HG03558 (cell line): ENCODE data around the gene ITPR2.
"Not testable (repeated sequence)": the region's sequence is repeated elsewhere in the genome, so short reads cannot be mapped to it uniquely, and the experiment has no call there.

Experiments
- ATAC-seq: cut with Tn5 transposase; IDR thresholded peaks from one replicate; pipeline ENCODE4 v1.9.1; 2021; ENCODE audit warnings: moderate number of reproducible peaks; ENCODE audit not compliant: unreplicated experiment; ENCODE audit errors: extremely low read depth

Gene ITPR2

DNA sequence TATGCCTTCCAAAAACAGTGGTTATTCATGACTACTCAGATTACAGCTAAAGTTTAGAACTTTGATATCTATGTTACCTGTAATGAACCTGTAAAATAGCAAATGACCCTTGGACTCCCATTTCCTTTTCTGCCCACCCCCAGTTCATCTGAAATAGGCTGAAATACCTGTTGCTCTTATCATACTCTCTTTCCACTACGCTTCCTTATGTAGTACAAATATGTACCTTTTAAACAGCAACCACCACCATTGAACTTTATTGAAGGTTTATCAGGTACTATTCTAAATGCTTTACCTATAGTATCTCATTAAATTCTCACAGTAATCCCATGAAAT, 398.0 kb downstream of the ITPR2 start:
- no peak for ATAC-seq

- no peak for ATAC-seq
These were observed 398.5 kb downstream of the ITPR2 start for GRCh38 chr12:26434299-26435068.

DNA sequence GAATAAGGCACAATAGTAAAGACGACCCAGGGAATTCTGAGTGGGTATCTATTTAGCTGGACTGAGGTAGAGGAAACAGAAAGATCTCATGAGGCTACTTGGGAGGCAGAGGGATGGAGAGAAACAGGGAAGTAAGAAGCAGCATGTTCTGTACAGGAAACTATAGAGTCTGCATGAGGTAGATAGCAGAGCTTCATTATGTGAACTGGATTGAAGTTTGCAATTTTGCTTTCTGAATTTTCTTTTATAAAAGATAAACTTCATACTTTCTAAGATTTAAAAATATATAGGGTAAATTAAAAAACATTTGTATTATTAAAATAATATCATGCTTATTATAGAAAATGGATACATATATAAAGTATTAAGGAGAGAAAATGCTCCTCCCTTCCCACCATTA, 399.3 kb downstream of the ITPR2 start:
- ATAC-seq = not testable (repeated sequence)

DNA sequence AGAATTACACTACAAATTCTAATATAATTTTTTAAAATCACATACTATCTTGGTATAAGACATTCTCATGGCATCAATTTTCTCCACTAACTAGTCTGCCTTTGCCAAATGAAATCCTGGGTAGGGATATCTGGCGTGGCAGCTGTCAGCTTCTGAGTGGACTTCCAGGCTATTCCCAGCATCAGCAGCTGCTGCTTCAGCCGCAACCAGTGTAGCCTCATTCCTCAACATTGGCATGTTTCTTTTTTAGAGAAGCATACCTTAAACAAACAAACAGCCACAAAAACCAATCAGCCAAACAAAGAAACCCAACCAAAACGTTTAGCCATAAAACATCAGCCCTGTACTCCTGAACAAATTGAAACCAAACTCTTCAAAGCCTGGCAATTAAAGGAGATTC, 401.8 kb downstream of the ITPR2 start:
- ATAC-seq = no peak

DNA sequence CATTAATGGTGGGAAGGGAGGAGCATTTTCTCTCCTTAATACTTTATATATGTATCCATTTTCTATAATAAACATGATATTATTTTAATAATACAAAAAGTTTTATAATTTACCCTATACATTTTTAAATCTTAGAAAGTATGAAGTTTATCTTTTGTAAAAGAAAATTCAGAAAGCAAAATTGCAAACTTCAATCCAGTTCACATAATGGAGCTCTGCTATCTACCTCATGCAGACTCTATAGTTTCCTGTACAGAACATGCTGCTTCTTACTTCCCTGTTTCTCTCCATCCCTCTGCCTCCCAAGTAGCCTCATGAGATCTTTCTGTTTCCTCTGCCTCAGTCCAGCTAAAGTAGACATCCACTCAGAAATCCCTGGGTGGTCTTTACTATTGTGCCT, 402.4 kb downstream of the ITPR2 start:
- not testable (repeated sequence) for ATAC-seq

DNA sequence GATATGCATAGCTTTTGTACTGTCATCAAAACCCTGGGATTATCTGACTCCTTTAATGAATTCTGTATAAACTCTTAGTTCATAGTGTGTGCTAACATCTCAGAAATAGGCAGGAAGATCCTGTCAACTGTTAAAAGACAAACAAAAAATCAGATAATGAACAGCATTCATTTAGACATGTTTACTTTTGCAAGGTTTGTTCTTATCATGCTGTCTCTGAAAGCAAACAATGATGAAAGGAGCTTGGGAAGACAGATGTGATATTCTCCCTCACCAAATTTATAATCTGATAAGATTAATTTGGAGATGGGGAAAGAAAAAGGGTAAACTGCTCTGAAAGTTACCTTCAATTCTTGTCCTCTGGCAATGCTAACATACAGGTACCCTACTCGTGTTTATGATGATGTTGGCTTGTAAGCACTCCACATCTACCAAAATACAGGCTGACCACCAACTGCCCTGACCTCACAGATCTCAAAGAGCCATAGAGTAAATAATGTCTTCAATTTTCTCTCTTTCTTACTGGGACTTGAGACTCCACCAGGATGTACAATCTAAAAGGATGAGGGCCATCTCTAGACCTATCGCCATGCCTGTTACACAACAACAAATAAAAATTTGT, 403.8 kb downstream of the ITPR2 start:
- no peak for ATAC-seq

GRCh38 chr12:26428420-26428819, 404.6 kb downstream of the ITPR2 start:
- ATAC-seq = no peak

GRCh38 chr12:26426652-26427051, 406.3 kb downstream of the ITPR2 start:
- ATAC-seq = no peak

- peak; percentile 49 for ATAC-seq
These were observed 407.3 kb downstream of the ITPR2 start for GRCh38 chr12:26425587-26426260.

DNA sequence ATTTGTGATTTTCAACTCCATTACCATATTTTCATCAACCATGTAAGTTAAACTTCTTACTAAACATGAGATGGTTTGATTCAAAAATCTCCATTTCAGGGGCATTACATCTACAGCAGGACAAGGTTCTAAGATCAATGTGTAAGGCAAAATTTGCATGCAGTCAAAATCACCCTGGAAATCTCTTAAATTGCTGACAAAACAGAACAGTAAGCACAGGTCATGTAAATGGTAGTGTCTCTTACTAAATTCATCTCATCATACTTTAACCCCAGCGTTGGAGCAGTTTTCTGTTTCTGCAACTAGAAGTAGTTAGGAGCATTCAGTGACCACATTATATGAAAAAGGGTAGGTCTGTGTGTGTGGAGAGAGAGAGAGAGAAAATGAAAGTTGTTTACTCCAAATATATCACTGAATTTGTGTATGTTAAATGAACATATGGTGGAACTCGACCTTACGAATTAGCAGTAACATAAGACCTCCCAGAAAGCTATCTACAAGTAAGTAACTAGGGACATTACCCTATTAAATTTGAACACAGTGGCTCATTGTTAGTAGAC, 410.1 kb downstream of the ITPR2 start:
- no peak for ATAC-seq

DNA sequence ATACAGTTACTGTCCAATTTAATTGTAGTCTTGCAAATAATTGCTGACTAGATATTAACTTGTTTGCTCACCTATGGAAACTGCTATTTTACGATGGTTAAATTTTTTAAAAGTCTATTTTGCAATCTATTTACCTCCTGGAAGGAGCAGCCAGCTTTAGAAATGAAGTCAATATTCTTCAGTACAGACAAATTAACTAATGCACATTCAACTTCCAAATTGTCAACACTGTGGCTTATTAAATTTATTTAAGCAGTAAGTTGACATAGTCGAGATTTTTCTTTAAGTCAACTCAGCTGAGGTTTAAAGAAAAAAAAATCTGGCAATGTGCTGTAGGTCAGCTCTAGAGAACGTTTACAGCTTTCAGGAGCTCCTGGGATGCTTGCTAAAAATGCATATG, 416.4 kb downstream of the ITPR2 start:
- no peak for ATAC-seq

DNA sequence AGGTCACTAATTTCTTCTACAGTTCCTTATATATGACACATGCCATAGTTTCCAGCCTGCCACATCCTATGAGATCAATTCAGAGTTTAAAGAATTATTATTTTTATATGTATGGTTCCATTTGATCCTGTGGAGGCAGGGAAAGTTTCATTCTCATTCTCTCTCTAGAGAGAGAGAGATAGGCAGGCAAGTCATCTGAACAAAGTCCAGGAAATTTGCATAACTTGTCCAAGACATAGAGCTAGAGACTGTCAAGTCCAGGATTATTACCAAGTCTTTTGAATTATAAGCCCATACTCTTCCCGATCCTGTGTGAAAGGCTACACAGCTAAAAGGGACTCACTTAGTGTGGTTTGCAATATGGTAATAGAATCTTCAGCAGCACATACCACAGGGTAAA, 422.3 kb downstream of the ITPR2 start:
- ATAC-seq = no peak

DNA sequence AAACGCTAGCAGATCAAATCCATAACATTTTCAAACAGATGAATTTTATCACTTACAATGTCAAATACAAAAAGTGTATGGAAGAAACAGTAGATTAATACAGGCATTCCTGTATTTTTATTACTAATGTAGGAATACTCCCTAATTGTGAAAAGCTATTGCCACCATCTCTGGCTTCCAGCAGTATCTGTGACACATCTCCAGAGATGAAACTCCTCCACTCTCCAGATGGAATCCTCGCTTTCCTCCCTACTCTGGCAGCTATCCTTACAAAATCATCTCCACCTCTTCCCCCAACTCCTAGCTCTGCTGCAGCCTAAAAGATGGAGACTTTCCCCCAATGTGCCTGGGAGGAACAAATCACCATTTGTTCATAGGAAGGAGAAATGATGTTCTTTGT, 426.2 kb downstream of the ITPR2 start:
- no peak for ATAC-seq

DNA sequence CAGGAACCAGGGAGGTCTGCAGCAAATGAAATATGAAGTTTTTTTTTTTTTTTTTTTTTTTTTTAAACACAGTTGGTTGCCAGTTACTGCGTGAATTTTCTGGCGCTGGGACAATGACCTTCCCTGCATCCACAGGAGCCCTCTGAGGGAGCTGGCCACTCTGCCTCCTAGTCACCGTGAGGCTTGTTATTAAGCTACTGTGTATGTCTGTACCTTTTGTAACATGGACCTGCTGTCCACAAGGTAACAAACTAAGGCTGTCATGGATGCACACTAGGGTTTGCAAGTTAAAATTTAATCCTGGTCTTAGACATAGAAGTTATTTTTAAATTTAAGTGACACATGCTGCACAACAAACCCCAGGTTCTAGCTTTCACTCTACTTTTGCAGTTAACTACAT, 426.6 kb downstream of the ITPR2 start:
- no peak for ATAC-seq

- no peak for ATAC-seq
These were observed 429.4 kb downstream of the ITPR2 start for GRCh38 chr12:26403601-26404000.

GRCh38 chr12:26402648-26403047, 430.3 kb downstream of the ITPR2 start:
- no peak for ATAC-seq

GRCh38 chr12:26401874-26402273, 431.1 kb downstream of the ITPR2 start:
- ATAC-seq = no peak

DNA sequence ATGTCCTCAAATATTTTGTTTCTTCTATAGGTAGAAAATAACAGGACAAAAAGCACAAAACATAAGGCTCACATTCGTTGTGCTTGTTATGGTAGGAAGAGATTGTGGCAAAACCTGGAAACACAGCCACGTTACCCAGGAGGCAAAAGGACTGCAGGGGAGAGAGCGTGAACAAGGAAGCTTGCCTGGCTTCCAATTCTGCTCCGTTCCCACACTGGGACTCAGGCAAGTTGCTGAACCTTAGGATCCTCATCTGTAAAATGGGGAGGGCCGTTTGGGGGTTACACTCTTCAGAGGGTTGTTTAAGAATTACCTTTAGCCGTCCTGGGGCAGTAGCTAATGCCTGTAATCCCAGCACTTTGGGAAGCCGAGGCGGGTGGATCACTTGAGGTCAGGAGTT, 432.4 kb downstream of the ITPR2 start:
- ATAC-seq = no peak

DNA sequence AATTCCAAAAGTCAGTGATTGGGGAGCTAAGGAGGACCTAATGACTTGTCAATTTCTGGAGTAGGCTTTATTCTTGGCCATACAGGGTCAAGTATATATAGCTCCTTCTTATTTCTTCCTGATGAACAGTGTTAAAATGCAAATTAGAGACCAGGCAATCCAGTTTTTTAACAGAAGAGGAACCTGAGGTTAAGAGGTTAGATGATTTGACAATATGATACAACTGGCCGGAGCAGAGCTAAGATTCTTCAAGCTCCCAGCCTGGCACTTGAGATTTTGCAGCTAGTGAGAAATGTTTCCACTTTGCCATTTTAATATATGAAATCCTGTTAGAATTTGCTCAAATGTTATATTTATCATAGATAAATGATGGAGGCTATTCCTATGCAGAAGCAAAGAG, 433.6 kb downstream of the ITPR2 start:
- ATAC-seq = no peak

DNA sequence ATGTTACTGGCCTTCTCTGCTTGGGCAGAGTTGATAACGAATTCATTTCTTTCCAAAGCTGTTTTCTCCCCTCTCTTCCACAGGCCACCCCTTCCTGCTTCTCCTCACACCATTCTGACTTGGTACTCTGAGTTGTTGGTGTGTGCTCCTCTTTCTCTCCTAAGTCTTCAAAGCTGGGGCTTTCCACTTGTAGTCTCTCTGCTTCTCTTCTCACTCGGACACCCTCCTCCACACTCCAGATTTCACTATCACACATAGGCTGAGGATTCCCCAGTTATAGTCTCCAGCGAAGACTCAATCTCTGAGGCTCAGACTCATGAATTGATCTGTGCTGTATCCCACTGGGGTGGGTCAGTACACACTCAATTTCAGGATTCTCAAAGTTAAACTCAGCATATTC, 436.6 kb downstream of the ITPR2 start:
- no peak for ATAC-seq

GRCh38 chr12:26389343-26389742, 443.7 kb downstream of the ITPR2 start:
- no peak for ATAC-seq
